Measurements from ENCODE around the gene GPR78.

GRCh38 chr4:8559011-8559410, 21.2 kb upstream of the GPR78 start:
- no peak for TF ChIP-seq GATA2 (IDR thresholded peaks at IDR 0.05; ENCODE audit: low read depth, low read length)
- no peak for TF ChIP-seq GATA3 (IDR thresholded peaks at IDR 0.05; ENCODE audit: low read depth, low read length)
